Measurements from ENCODE around the gene NKX1-1. TPM values are rescaled to one million over a fixed set of nuclear protein-coding genes. Genes with fewer than 3 reads are reported as not detected.
"Not testable (repeated sequence)": the region's sequence is repeated elsewhere in the genome, so short reads cannot be mapped to it uniquely, and the experiment has no call there.

NKX1-1 gene
- total RNA-seq, 1 donor: not detected

DNA sequence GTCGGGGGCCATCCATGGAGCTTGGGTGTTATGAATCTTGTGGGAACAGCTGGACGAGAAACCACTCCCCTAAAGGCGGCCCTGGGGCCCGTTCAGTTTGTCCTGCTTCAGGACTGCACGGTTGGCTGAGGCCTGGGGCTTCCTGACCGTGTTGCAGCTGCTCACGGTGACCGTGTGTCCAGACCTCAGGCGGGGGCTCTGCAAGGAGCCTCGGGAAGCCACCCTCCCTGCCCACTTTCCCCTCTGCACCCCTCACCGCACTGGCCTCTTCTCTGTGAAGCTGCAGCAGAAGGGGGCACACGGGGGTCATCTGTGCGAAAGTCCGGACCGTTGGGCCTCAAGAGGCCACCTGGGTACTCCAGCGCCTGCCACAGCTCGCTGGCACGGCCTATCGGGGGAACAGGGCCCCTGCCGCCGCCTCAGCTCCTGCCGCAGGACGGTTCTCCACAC is 29.8 kb downstream of the NKX1-1 start:
- no peak for DNase-seq (ENCODE audit: low read depth in 2 of 3, low spot score in 2 of 3)

DNA sequence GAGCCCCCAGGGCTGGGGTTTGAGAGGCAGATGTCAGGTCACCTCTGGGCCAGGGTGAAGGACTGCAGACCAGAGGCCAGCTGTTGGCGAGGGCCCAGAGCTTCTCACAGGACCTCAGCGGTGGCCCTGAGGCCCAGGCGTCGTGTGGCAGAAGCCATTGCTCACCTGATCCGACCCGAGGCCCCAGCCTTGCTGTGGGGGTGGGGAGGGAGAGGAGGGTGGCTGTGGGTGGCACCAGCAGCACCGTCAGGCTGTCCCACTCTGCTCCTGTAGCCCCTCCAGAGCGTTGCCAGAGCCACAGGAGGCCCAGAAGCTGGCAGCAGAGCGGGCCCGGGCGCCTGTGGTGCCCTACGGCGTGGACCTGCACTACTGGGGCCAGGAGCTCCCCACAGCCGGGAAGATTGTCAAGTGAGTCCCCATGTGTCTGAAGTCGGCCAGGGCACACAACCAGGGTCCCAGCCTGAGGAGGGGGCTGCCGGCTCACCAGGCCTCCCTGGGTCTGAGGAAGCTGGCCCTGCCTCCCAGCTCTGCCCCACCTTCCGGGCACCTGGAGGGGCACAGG is 30.4 kb downstream of the NKX1-1 start:
- DNase-seq (ENCODE audit: low read depth in 2 of 3, low spot score in 2 of 3): no peak

DNA sequence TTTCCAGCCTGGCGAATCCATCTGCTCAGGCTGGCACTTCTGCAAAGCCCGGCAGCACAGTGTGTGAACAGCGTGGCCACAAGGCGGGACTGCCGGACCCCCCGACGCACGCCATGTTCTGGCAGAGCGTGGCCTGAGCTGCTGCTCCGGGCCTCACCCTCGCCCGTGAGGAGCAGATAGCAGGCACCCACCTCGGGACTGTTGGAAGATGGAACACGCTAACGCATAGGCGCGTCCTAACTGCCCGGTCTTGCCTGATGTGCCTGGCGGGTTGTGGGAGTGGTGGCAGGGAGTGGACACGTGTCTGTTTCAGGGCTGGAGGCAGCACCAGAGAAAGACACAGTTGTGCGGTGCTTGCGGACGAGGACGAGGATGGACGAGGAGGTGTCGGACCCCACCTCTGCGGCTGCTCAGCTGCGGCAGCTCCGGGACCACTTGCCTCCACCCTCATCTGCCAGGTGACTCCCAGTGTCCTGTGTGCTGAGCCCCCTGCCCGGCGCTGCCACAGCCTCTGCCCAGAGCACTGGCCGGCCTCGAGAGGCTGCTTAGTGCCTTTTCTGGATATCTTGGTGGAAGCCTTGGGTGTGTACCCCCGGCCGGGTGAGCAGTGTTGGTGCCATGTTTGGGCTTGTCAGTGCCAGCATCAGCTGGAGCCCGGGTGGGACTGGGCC is 31.1 kb downstream of the NKX1-1 start:
- no peak for DNase-seq (ENCODE audit: low read depth in 2 of 3, low spot score in 2 of 3)

DNA sequence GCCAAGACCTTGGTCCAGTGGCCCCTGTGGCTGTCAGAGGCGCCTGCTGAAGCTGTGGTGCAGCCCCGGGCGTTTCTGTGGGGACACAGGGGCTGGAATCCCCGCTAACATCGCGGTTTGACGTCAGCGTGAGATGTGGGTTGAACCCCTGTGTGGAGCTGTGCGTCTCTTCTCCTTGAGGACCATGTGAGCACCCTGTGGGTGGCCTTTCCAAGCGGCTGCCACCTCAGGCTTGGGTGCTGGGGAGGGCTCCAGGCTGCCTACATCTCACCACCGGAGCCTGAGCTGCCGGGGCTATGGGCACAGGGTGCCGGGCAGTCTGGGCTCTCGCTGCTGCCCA is 31.6 kb downstream of the NKX1-1 start:
- no peak for DNase-seq (ENCODE audit: low read depth in 2 of 3, low spot score in 2 of 3)

DNA sequence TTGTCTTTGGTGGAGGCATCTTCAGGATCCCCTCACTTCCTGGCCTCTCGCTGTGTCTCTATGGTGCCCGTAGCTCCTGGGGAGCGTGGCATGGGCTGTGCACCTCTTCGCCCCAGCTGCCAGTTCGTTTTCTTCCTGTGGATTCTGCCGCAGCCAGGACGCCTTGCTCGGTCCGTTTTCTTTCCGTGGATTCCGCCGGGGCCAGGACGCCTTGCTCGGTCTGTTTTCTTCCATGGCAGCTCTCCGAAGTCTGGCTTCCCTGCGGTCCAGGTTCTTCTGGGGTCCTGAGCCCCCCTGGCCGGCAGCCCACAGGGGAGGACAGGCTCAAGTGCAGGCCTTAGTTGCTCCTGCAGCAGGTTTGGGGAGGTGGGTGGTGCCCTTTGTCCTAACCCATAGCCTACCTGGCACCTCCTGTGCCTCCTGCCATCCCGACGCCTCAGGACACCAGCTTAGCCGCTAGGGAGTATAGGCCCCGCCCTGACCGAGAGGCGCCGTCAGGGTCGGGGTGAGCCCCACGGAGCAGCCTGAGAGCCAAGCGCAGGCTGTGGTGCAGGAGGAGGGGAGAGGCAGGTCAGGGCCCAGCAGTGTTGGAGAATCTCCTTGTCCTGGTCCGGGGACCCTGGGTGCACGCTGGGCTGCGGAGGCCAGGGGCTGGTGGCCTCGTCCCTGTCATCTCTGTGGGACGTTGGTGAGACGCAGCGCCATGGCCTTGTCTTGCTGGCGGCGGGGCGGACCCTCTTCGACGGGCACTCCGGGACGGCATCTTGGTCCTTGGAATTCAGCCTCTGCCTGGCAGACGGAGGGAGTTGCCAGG is 32.1 kb downstream of the NKX1-1 start:
- DNase-seq (ENCODE audit: low read depth in 2 of 3, low spot score in 2 of 3): no peak

DNA sequence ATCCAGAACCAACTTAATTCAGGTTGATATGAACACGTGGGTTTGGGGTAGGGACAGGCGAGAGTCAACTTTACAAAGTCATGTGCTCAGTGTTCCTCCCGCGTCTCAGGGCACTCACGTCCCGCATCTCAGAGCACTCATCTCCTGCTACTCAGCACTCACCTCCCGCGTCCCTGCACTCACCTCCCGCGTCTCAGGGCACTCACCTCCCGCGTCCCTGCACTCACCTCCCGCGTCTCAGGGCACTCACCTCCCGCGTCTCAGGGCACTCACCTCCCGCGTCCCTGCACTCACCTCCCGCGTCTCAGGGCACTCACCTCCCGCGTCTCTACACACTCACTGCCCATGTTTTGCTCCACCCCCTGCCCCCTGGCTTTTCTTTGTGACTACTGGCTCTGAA is 33.7 kb downstream of the NKX1-1 start:
- not testable (repeated sequence) for DNase-seq (ENCODE audit: low read depth in 2 of 3, low spot score in 2 of 3)

DNA sequence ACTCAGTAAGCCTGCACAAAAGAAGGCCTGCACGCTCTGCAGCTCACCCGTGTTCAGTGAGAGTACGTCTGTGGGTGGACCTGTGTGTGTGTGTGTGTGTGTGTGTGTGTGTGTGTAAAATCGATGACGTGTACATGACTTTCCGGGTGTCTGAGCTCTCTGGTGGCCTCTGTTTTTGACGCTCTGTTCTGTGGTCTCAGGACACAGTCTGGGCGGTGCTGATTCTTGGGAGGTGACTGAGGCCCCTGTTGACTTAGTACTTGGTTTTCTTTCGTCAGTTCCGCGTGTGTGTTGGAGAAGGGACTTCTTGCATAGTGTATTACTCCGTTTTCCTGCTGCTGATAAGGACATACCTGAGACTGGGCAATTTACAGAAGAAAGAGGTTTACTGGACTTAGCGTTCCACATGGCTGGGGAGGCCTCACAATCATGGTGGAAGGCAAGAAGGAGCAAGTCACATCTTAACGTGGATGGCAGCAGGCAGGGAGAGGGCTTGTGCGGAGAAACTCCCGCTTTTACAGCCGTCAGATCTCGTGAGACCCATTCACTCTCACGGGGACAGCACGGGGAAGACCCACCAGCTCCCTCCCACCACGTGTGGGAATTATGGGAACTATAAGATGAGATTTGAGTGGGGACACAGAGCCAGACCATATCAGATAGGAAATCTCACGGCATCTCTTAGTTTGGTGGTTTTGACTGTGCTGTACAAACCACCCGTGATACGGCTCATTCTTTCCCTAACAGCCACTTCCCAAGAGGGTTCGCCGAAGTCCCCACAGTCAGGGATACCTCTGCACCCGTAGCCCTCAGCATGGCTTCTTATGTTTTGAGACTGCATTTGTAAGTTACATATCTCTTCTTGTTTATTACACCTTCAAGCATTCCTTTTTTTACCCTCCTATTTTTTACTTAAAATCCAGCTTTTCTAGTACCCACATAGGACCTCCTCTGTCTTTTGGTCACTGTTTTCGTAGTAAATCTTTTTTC is 34.8 kb downstream of the NKX1-1 start:
- no peak for DNase-seq (ENCODE audit: low read depth in 2 of 3, low spot score in 2 of 3)

DNA sequence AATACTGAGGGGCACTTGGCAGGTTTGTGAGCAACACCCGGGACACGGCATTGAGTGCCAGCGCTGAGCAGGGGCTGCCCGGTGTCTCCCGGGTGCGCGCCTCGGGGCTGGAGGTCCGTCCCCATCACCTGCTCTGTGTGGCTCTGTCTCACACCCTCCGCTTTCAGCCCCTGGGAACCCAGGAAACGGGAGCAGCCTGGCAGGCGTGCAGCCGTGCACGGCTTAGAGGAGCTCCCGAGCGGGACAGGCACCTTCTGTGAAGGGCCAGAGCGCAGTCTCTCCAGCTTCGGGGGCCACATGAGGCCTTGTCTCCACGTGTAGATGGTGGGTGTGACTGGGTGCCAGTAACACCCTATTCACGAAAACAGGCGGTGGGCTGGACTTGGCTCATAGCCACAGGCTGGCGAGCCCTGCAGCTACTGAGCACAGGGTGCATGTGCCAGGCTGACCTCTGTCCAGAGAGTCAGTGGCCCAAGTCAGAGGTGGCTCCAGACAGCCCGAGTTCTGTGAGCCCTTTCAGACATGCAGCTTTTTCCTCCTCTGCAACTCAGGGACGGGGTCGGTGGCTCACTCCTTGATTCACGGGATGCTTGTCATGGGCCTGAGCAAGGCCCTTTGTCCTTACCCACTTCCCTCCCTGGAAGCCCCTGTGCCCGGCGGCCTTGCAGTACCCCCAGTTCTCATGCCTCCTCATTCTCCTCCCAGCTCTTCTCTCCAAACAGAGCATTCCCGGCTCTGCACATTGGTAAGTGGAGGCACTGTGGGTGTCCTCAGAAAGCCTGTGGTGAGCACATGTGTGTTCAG is 35.7 kb downstream of the NKX1-1 start:
- DNase-seq (ENCODE audit: low read depth in 2 of 3, low spot score in 2 of 3): no peak

DNA sequence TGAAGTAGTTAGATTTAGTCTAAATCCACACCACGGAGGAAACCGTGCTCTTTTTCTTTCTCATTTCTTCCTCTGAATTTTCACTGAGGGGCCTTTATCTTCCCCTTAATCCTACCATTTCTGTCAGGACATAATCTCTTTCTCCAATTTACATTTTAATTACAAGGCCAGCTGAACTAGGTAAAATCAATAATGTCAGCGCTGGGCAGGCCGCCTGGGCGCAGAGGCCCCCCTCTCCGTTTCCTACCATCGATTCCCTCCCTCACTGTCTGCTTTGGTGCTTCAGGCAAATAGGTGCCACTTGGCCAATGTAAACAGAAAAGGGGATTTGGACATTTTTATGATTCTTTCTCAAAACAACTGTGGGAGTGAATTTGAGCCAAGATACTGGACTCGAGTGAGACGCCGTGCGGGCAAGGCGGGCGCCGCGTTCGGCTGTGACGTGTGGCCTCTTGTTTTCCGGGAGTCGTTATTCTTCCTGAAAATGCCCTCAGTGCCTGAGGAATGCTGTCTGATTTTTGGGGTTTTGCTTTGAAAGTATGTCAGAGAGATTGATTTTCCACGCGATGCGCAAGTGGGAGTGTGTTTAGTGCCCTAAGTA is 36.7 kb downstream of the NKX1-1 start:
- no peak for DNase-seq (ENCODE audit: low read depth in 2 of 3, low spot score in 2 of 3)

DNA sequence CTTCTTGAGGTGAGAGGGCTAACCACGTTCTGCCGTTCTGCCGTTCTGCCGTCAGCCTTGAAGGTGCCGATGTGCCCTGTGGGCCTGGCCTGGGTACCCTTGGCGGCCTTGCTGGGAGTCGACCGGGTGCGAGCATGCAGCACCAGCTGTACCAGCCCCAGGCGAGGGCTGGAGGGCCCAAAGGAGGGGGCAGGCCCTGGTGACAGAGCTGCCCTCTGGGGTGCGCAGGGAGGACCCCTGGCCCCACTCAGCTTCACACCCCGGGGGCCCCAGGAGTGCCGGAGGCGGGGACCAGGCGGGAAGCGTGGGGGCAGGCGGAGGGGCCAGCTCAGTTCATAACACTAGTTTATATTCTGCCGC is 37.2 kb downstream of the NKX1-1 start:
- no peak for DNase-seq (ENCODE audit: low read depth in 2 of 3, low spot score in 2 of 3)

DNA sequence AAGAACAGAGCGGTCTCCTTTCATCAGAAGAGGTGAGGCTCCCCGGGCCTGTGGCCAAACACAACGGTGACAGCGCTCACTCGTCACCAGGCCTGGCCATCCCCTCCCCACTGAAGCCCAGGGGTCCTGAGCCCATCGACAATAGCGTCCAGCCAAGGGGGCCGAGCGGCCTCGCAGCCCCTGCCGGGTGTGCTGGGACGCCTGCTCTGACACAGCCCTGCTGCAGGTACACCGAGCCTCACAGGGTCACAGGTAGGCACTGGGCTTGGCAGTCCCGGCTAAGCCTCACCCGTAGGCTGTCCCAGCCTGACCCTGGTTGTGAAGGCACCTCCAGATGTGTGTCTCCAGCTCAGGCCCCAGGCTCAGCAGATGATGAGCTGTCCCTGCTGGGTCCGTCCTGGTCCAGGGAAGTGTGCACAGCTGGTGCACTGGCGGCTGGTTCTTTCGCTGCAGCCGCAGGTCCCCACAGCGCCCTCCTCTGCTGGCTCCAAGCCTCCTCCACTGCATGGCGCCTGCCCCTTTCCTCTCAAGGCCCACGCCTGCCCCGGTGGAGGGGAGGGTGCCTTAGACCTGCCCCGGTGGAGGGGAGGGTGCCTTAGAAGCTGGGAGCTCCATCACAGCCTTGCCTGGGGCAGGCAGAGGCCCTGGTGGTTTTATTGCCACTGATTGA is 37.7 kb downstream of the NKX1-1 start:
- no peak for DNase-seq (ENCODE audit: low read depth in 2 of 3, low spot score in 2 of 3)

DNA sequence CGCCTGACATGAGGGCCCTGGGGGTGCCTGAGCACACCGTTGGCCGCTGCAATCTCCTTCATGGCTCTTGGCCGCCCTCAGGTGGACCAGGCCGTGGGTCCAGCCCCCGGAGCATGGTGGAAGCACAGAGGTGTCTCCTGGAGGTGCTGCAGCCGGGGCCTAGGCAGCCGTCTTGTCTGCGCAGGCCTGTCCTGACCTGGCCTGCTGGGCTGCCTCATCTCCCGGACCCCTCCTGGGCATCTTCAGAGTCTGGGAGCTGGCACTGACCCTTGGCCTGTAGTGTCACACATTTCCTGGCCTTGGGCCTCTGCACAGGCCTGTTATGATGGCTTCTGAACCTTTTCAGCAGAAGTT is 38.3 kb downstream of the NKX1-1 start:
- DNase-seq (ENCODE audit: low read depth in 2 of 3, low spot score in 2 of 3): no peak

DNA sequence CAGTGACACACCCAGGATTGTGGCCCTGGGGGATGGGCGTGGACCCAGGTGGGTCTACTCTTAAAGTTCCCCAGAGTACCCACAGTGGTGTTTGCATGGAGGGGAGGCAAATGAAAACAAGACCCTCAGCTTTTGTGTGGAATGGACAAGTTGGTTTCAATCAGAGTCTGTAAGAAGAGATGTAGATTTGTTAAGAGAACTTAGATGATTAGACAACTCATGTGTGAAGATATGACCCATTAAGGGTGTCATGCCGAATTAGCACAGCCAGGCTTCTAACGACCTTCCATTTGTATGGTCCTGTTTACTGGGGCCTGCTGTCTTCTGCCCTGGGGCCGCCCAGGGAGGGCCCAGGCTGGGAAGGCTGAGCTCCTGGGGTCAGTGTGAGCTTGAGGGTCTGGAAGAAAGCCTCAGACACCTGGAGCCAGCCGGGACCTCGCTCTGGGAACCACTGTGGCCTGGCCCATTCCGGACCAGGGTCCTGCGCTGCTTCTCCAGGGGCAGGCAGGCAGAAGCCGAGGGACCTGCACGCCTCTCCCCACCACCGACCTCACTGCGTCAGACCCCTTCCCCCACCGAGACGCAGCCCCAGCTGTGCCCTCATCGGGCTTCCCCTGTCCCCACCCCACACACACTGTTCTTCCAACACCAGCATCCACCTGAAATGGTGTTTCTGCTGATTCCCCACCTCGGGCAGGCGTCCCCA is 38.9 kb downstream of the NKX1-1 start:
- DNase-seq (ENCODE audit: low read depth in 2 of 3, low spot score in 2 of 3): no peak

DNA sequence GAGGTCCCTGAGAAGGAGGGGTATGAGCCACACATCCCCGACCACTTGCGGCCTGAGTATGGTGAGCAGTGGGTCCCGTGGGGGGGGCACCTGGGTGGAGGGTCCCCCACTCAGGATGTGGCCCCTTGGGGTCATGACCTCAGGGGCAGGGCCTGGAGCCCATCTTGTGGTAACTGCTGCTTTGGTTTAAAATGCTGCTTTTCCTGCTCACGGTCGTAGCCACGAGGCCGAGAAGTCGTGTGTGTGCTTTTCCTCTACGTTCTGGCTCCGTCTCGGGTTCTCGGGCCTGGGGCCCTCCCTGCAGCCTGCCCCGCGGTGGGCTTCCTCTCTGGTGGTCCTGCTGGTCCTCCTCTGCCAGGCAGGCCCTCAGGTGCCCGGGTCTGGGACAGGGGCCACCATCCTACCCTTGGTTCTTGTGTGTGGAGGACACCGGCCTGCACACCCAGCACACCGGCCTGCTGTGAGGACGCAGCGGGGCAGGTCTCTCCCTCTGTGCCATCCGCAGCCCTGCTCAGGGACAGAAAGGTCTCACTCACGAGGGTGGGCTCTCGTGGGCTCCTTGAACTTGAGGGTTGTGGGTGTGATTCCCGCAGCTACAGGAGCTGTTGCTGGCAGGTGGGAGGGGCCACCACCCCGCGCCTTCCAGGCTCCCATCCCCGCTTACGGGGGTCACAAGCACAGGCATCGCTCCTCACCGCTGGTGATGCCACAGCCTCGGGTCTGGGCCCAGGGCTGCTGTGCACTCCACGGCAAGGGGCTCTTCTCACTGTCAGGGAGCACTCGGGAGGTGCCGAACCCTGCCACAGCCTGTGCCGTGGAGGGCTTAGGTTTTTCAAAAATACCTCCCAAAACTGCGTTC is 39.6 kb downstream of the NKX1-1 start:
- DNase-seq (ENCODE audit: low read depth in 2 of 3, low spot score in 2 of 3): no peak

DNA sequence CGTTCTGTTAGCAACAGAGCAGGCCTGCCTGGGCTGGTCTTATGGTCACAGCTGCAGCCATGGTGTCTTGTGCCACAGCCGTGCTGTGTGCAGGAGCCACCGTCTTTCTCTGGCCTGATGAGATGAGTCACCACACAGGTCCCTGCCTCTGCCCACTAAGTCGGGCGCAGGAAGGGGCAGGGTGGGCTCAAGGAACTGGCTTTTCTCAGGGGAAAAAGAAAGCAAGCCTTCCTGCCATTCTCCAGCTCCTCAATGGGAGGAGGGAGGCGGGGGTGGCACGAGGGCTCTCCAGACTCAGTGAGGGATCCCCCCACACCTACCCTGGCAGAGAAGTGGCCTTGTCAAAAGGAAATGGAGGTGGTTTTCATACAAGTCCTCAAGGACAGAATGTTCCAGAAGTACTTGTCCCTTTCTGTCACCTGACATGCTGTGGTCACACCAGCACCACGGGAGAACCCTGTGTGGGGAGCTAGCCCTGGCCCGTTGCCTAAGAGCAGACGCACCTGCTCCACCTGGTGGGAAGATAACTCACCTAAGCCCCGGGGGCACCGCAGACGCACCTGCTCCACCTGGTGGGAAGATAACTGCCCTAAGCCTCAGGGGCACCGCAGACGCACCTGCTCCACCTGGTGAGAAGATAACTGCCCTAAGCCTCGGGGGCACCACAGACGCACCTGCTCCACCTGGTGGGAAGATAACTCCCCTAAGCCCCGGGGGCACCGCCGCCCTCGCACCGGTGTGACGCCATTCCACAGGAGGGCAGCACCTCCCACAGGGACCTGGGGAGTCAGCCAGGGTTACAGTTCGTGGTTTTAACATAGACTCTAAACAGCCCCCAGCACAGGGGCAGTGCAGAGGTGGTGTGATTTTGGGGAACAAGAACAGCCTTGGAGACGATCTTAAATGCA is 40.7 kb downstream of the NKX1-1 start:
- no peak for DNase-seq (ENCODE audit: low read depth in 2 of 3, low spot score in 2 of 3)

DNA sequence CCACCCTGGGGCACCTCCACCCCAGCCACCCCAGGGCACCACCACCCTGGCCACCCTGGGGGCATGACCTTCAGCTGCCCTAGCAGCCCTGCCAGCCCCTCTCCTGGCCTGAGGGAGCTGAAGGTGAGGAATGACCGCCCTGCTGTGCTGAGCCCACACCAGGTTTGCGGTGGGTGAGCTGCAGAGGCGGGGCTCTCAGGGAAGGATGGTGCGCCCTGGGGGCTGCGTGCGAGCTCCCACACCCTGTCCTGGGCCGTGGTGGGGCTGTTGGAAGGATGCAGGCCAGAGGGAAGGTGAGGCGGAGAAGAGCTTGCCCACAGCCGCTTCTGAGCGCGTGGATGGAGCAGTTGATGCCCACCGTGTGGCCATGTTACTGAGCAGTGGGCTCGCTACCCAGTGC is 41.5 kb downstream of the NKX1-1 start:
- no peak for DNase-seq (ENCODE audit: low read depth in 2 of 3, low spot score in 2 of 3)

DNA sequence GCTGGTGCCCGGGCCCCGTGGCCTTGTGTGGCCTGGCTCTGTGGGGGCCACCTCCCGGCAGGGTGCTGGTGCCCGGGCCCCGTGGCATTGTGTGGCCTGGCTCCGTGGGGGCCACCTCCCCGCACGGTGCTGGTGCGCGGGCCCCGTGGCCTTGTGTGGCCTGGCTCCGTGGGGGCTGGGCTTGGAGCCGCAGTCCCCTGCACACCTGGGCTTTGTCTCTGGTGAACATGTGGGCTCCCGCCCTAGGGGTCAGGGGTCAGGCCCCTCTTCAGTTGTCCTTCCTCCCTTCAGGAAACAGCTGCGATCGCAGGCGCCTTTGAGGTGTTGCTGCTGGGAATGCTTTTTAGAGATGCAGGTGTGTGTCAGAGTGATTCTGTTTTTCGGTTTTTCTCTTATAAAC is 42.0 kb downstream of the NKX1-1 start:
- DNase-seq (ENCODE audit: low read depth in 2 of 3, low spot score in 2 of 3): no peak

Measured in hematopoietic multipotent progenitor cell (in vitro differentiated cells).